Keratinocyte (primary cell): ENCODE data around the gene RTCA. TPM values are rescaled to one million over a fixed set of nuclear protein-coding genes. Genes with fewer than 3 reads are reported as not detected.

Experiments
- DNase-seq: peaks from one replicate; pipeline ENCODE4 v3.0.0-alpha.2; 2011; ENCODE audit warnings: low read depth, missing footprints, low spot score
- FAIRE-seq: peaks from 2 replicates; lab custom pipeline; 2011; peaks lifted over from hg19 to GRCh38; lab: Jason Lieb, UNC
- H2AFZ ChIP-seq: 2 replicates; pipeline ENCODE4 v1.6.0; 2012; ENCODE audit warnings: low read length, control low read depth, inconsistent platforms; ENCODE audit not compliant: control insufficient read depth
- H3K27ac ChIP-seq: 2 replicates; pipeline ENCODE4 v1.5.1; 2011; ENCODE audit warnings: low read length; ENCODE audit not compliant: control insufficient read depth, insufficient read depth
- H3K27me3 ChIP-seq: 3 replicates; pipeline ENCODE4 v1.6.0; 2011; ENCODE audit warnings: low read length; ENCODE audit not compliant: control insufficient read depth, insufficient read depth; ENCODE audit errors: extremely low read depth
- H3K36me3 ChIP-seq, 2 experiments: 2 replicates in 1 of 2; 3 replicates in 1 of 2; pipeline ENCODE4 v1.5.1; 2011; ENCODE audit warnings: low read length in 2 of 2, mild to moderate bottlenecking in 1 of 2; ENCODE audit not compliant: control insufficient read depth in 2 of 2, insufficient read depth in 2 of 2; ENCODE audit errors: extremely low read depth in 1 of 2
- H3K4me1 ChIP-seq: 3 replicates; pipeline ENCODE4 v1.5.1; 2011; ENCODE audit warnings: low read length; ENCODE audit not compliant: control insufficient read depth, insufficient read depth; ENCODE audit errors: extremely low read depth
- H3K4me2 ChIP-seq: 3 replicates; pipeline ENCODE4 v1.6.0; 2011; ENCODE audit warnings: low read depth, low read length; ENCODE audit not compliant: control insufficient read depth, insufficient read depth; ENCODE audit errors: extremely low read depth
- H3K4me3 ChIP-seq, 3 experiments: fragments of 200-600 bp in 1 of 3; sonication (generic) in 1 of 3; 2 replicates in 2 of 3; 3 replicates in 1 of 3; pipeline ENCODE4 v1.5.1; 2011 to 2016; ENCODE audit warnings: low read length in 3 of 3, mild to moderate bottlenecking in 3 of 3, control low read depth in 2 of 3, inconsistent platforms in 1 of 3, low read depth in 1 of 3, mixed read lengths in 1 of 3, mixed run types in 1 of 3, moderate library complexity in 1 of 3; ENCODE audit not compliant: control insufficient read depth in 2 of 3, insufficient read depth in 2 of 3; ENCODE audit errors: extremely low read depth in 1 of 3
- H3K79me2 ChIP-seq: 2 replicates; pipeline ENCODE4 v1.6.0; 2012; ENCODE audit warnings: low read length; ENCODE audit not compliant: control insufficient read depth, insufficient read depth
- H3K9ac ChIP-seq: 3 replicates; pipeline ENCODE4 v1.6.0; 2011; ENCODE audit warnings: low read length; ENCODE audit not compliant: control insufficient read depth, insufficient read depth; ENCODE audit errors: extremely low read depth
- H3K9me1 ChIP-seq: 3 replicates; pipeline ENCODE4 v1.6.0; 2011; ENCODE audit warnings: low read length; ENCODE audit not compliant: control insufficient read depth, insufficient read depth; ENCODE audit errors: extremely low read depth
- H3K9me3 ChIP-seq: 2 replicates; pipeline ENCODE4 v1.5.1; 2012; ENCODE audit warnings: low read depth, low read length; ENCODE audit not compliant: control insufficient read depth
- H4K20me1 ChIP-seq: 3 replicates; pipeline ENCODE4 v1.6.0; 2011; ENCODE audit warnings: low read length; ENCODE audit not compliant: control insufficient read depth, insufficient read depth; ENCODE audit errors: extremely low read depth
- CTCF ChIP-seq, 3 experiments: IDR thresholded peaks in 1 of 3; conservative IDR thresholded peaks in 1 of 3; optimal IDR thresholded peaks in 1 of 3; 2 replicates in 2 of 3; 3 replicates in 1 of 3; pipeline versions ENCODE3 to v1.5.1; 2011; ENCODE audit warnings: low read length in 3 of 3, mild to moderate bottlenecking in 3 of 3, moderate library complexity in 2 of 3, control low read depth in 1 of 3, inconsistent platforms in 1 of 3; ENCODE audit not compliant: insufficient read depth in 2 of 3; ENCODE audit errors: extremely low read depth in 1 of 3
- EZH2 ChIP-seq: IDR thresholded peaks from one replicate; pipeline ENCODE4 v1.6.1; 2012; ENCODE audit warnings: inconsistent platforms, mild to moderate bottlenecking, low read length, moderate library complexity
- dilution Hi-C: fragments of 300-500 bp; cut with MboI; formaldehyde crosslinking; loops from one replicate; pipeline ENCODE4 v1.7.0; 2020; ENCODE audit warnings: low sequenced_read_pairs; ENCODE audit not compliant: extremely low pct_ligation_motif_present
- polyA plus RNA-seq, 5 experiments: library from polyadenylated mRNA; depleted of rRNA in 3 of 5; stranded (reverse) in 3 of 5; stranded (forward) in 1 of 5; unstranded in 1 of 5; fragments of >200 nt; gene quantifications; 1 replicate in 1 of 5; 2 replicates in 3 of 5; 3 replicates in 1 of 5; pipeline versions ENCODE4 v1.2.1 to v1.2.3, GENCODE V29; 2011 to 2012; ENCODE audit warnings: missing spikeins in 2 of 5, low read depth in 1 of 5, low replicate concordance in 1 of 5

Gene RTCA
- polyA plus RNA-seq, 1 donor (not counting 4 experiments of a cell fraction or from before 2014, with no cell fraction given): 52.0 TPM

- dilution Hi-C loops: no loop called here
- Histone ChIP-seq H3K4me2 (no peak overlapping the region), H3K4me3 (no peak overlapping the region), H3K79me2 (no peaks in the 10 kb centered on the region), H3K9me1 (no peaks in the 10 kb centered on the region), H3K4me1 (no peaks in the 10 kb centered on the region), H3K9ac (no peak overlapping the region), H4K20me1 (no peaks in the 10 kb centered on the region), H3K36me3 (no peaks in the 10 kb centered on the region), H3K9me3 (no peaks in the 10 kb centered on the region), H3K27ac (no peak overlapping the region), H2AFZ (no peak overlapping the region), H3K27me3 (no peaks in the 10 kb centered on the region)
- DNase-seq: no peak
- no peak for TF ChIP-seq EZH2
- TF ChIP-seq CTCF (optimal IDR thresholded peaks at IDR 0.05 in 1 of 3, IDR thresholded peaks at IDR 0.05 in 1 of 3, conservative IDR thresholded peaks at IDR 0.05 in 1 of 3; ENCODE audit: extremely low read depth in 1 of 3, insufficient read depth in 2 of 3, low read length in 3 of 3): no peak
- no peak for FAIRE-seq
Observed at GRCh38 chr1:100309863-100310262, 43.8 kb downstream of the RTCA start.

GRCh38 chr1:100313382-100313781 is 47.4 kb downstream of the RTCA start:
- no peaks in the 10 kb centered on the region for H3K9me3 ChIP-seq
- no peak for TF ChIP-seq CTCF (optimal IDR thresholded peaks at IDR 0.05 in 1 of 3, IDR thresholded peaks at IDR 0.05 in 1 of 3, conservative IDR thresholded peaks at IDR 0.05 in 1 of 3; ENCODE audit: extremely low read depth in 1 of 3, insufficient read depth in 2 of 3, low read length in 3 of 3)
- no peak for TF ChIP-seq EZH2
- H3K36me3 ChIP-seq: no peaks in the 10 kb centered on the region
- H3K9me1 ChIP-seq: no peaks in the 10 kb centered on the region
- no peak overlapping the region for H3K4me2 ChIP-seq
- H3K27me3 ChIP-seq: no peaks in the 10 kb centered on the region
- H3K9ac ChIP-seq: no peak overlapping the region
- dilution Hi-C loops: no loop called here
- no peaks in the 10 kb centered on the region for H3K4me1 ChIP-seq
- peak; percentile 13 for FAIRE-seq
- DNase-seq: no peak
- H2AFZ ChIP-seq: no peak overlapping the region
- H4K20me1 ChIP-seq: no peaks in the 10 kb centered on the region
- peak overlapping the region; percentile 18 for H3K27ac ChIP-seq
- H3K79me2 ChIP-seq: no peaks in the 10 kb centered on the region
- H3K4me3 ChIP-seq: no peak overlapping the region
